NCI-H1105 treated with DMSO at 0.1 percent for 48 hours (cell line): ENCODE measurements around the gene SULT1C2.
"Not testable (repeated sequence)": the region's sequence is repeated elsewhere in the genome, so short reads cannot be mapped to it uniquely, and the experiment has no call there.

Experiments used
- DNase-seq: peaks from one replicate; lab custom pipeline; 2025; lab: John Stamatoyannopoulos, UW

SULT1C2 gene

GRCh38 chr2:108288534-108289106 lies at the start of gene SULT1C2:
SULT1C2 (plus strand) TSS chr2:108288895; CDS start chr2:108293668, 4,773 bp downstream.
- DNase-seq = no peak

- DNase-seq = no peak
Measured at GRCh38 chr2:108239786-108240185, 48.9 kb upstream of the SULT1C2 start, which contains the start of gene SULT1C3. SULT1C3 (plus strand) TSS chr2:108239968; CDS start chr2:108247195, 7,227 bp downstream.

- no peak for DNase-seq
Measured at GRCh38 chr2:108240966-108241365, 47.7 kb upstream of the SULT1C2 start.

GRCh38 chr2:108243566-108243965 lies 45.1 kb upstream of the SULT1C2 start:
- DNase-seq = no peak

GRCh38 chr2:108244667-108245414 lies 43.9 kb upstream of the SULT1C2 start:
- no peak for DNase-seq

GRCh38 chr2:108253106-108253505 lies 35.6 kb upstream of the SULT1C2 start:
- DNase-seq = no peak

- no peak for DNase-seq
Measured at GRCh38 chr2:108257757-108258331, 30.9 kb upstream of the SULT1C2 start.

- no peak for DNase-seq
Measured at GRCh38 chr2:108260773-108261172, 27.9 kb upstream of the SULT1C2 start.

GRCh38 chr2:108262036-108262435 lies 26.7 kb upstream of the SULT1C2 start:
- no peak for DNase-seq

- DNase-seq = no peak
Measured at GRCh38 chr2:108263401-108263800, 25.3 kb upstream of the SULT1C2 start.

- no peak for DNase-seq
Measured at GRCh38 chr2:108266218-108266617, 22.5 kb upstream of the SULT1C2 start.

- DNase-seq = no peak
Measured at GRCh38 chr2:108267101-108267500, 21.6 kb upstream of the SULT1C2 start.

- no peak for DNase-seq
Measured at GRCh38 chr2:108268001-108268400, 20.7 kb upstream of the SULT1C2 start.

GRCh38 chr2:108270346-108270745 lies 18.3 kb upstream of the SULT1C2 start:
- no peak for DNase-seq

GRCh38 chr2:108270768-108271506 lies 17.8 kb upstream of the SULT1C2 start:
- no peak for DNase-seq

GRCh38 chr2:108271691-108272253 lies 16.9 kb upstream of the SULT1C2 start:
- DNase-seq = no peak

- no peak for DNase-seq
Measured at GRCh38 chr2:108278631-108279030, 10.1 kb upstream of the SULT1C2 start.

- no peak for DNase-seq
Measured at GRCh38 chr2:108279468-108279867, 9.2 kb upstream of the SULT1C2 start.

- no peak for DNase-seq
Measured at GRCh38 chr2:108280466-108280865, 8.2 kb upstream of the SULT1C2 start.

- DNase-seq = not testable (repeated sequence)
Measured at GRCh38 chr2:108284566-108284965, 4.1 kb upstream of the SULT1C2 start.

- no peak for DNase-seq
Measured at GRCh38 chr2:108285616-108286015, 3.1 kb upstream of the SULT1C2 start.

- DNase-seq = no peak
Measured at GRCh38 chr2:108287169-108287568, 1.5 kb upstream of the SULT1C2 start.
